ENCODE data around the gene ZBTB2.

- no peak for TF ChIP-seq EP300 (IDR thresholded peaks at IDR 0.05; ENCODE audit: borderline replicate concordance in 1 of 2, low read depth in 1 of 2, low read length in 1 of 2)
- no peak for TF ChIP-seq POLR2AphosphoS5 (IDR thresholded peaks at IDR 0.05; ENCODE audit: low read depth, low read length)
- TF ChIP-seq, protein P1, sequence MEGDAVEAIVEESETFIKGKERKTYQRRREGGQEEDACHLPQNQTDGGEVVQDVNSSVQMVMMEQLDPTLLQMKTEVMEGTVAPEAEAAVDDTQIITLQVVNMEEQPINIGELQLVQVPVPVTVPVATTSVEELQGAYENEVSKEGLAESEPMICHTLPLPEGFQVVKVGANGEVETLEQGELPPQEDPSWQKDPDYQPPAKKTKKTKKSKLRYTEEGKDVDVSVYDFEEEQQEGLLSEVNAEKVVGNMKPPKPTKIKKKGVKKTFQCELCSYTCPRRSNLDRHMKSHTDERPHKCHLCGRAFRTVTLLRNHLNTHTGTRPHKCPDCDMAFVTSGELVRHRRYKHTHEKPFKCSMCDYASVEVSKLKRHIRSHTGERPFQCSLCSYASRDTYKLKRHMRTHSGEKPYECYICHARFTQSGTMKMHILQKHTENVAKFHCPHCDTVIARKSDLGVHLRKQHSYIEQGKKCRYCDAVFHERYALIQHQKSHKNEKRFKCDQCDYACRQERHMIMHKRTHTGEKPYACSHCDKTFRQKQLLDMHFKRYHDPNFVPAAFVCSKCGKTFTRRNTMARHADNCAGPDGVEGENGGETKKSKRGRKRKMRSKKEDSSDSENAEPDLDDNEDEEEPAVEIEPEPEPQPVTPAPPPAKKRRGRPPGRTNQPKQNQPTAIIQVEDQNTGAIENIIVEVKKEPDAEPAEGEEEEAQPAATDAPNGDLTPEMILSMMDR (IDR thresholded peaks at IDR 0.05) = no peak
- no peak for TF ChIP-seq YY1 (IDR thresholded peaks at IDR 0.05; ENCODE audit: low read depth)
- no peak for TF ChIP-seq USF1 (IDR thresholded peaks at IDR 0.05; ENCODE audit: borderline replicate concordance, low read depth)
- TF ChIP-seq GATA2 (CRISPR knock-in tag; IDR thresholded peaks at IDR 0.05) = no peak
- no peak for TF ChIP-seq MEF2A (IDR thresholded peaks at IDR 0.05; ENCODE audit: borderline replicate concordance, low read depth)
- no peak for TF ChIP-seq SIN3A (IDR thresholded peaks at IDR 0.05; ENCODE audit: borderline replicate concordance, low read depth, low read length)
- TF ChIP-seq RCOR1 (IDR thresholded peaks at IDR 0.05; ENCODE audit: low read length) = no peak
- TF ChIP-seq EZH2phosphoT487 (IDR thresholded peaks at IDR 0.05; ENCODE audit: borderline replicate concordance, low read depth) = no peak
- no peak for TF ChIP-seq IRF3 (IDR thresholded peaks at IDR 0.05; ENCODE audit: low read depth, low read length)
- TF ChIP-seq MAX (IDR thresholded peaks at IDR 0.05; ENCODE audit: low read depth) = no peak
- TF ChIP-seq MXI1 (IDR thresholded peaks at IDR 0.05; ENCODE audit: low read depth, low read length) = no peak
- TF ChIP-seq, protein P2, sequence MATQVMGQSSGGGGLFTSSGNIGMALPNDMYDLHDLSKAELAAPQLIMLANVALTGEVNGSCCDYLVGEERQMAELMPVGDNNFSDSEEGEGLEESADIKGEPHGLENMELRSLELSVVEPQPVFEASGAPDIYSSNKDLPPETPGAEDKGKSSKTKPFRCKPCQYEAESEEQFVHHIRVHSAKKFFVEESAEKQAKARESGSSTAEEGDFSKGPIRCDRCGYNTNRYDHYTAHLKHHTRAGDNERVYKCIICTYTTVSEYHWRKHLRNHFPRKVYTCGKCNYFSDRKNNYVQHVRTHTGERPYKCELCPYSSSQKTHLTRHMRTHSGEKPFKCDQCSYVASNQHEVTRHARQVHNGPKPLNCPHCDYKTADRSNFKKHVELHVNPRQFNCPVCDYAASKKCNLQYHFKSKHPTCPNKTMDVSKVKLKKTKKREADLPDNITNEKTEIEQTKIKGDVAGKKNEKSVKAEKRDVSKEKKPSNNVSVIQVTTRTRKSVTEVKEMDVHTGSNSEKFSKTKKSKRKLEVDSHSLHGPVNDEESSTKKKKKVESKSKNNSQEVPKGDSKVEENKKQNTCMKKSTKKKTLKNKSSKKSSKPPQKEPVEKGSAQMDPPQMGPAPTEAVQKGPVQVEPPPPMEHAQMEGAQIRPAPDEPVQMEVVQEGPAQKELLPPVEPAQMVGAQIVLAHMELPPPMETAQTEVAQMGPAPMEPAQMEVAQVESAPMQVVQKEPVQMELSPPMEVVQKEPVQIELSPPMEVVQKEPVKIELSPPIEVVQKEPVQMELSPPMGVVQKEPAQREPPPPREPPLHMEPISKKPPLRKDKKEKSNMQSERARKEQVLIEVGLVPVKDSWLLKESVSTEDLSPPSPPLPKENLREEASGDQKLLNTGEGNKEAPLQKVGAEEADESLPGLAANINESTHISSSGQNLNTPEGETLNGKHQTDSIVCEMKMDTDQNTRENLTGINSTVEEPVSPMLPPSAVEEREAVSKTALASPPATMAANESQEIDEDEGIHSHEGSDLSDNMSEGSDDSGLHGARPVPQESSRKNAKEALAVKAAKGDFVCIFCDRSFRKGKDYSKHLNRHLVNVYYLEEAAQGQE (IDR thresholded peaks at IDR 0.05; ENCODE audit: low read depth, low read length) = no peak
These were observed 45.4 kb upstream of the ZBTB2 start for GRCh38 chr6:151436802-151437201.

Measured in SK-N-SH (cell line).